T-helper 9 cell (primary cell): ENCODE measurements around the gene DLG2.

Experiments
- DNase-seq: peaks from one replicate; pipeline ENCODE4 v3.0.0-alpha.2; 2020

DLG2 gene

GRCh38 chr11:83410605-83411565 is 2216.3 kb downstream of the DLG2 start:
- no peak for DNase-seq

DNA sequence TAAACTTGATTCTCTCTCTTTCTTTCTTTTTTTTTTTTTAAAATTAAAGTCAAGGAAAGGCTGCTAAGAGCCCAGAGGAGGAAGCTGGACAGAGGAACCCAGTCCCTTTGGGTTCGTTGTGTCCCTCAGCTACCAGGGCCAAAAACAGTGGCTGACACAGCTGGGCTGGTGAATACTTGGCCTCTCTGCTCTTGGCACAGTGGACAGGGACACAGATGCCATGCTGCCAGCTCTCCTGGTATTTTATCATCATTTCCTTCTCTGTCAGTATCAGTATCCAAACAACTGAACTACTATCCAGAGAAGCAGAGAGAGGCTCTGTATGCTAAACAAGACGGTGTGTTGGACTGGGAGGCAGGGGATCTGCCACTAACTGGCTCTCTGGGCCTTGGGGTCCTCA is 2217.3 kb downstream of the DLG2 start:
- DNase-seq = no peak

DNA sequence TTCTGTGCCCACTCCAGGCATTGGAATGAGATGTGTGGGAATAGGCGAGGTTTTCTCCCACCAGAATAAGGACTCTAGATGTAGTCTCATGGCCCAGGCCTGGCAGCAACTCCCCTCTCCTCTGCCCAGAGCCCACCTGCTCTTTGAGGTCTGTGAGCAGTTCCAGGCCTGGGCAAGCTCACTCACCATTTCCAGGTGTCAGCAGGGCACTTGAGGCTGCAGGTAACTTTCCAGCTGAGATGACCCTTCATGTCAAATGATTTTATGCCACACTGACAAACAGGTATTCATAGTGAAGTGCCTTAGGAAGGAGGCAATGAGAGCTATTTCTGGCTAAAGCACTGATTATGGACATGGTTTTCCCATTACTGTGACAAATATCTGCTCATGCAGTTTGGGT is 2217.7 kb downstream of the DLG2 start:
- DNase-seq = no peak

DNA sequence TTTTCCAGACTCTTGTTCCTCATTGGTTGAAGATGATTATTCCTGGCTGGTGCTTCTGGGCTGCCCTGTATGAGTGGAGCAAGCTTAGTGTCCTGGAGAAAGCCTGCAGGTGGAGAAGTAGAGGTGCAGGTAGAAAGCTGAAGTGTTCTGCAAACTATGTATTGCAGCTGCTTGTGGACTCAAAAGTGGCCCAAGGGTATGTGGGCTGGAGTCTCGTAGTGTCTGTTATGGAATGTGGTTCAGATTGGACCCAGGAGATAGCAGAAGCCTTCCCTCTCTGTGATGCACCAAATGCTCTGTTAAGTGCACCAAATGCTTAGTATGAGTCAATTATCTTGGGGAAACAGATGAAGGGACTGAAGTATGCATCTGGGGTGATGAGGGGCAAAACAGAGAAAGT is 2218.2 kb downstream of the DLG2 start:
- no peak for DNase-seq
